ENCODE data around the gene C19orf73. TPM values are rescaled to one million over a fixed set of nuclear protein-coding genes. Genes with fewer than 3 reads are reported as not detected.
"Not testable (repeated sequence)": the region's sequence is repeated elsewhere in the genome, so short reads cannot be mapped to it uniquely, and the experiment has no call there.

Gene C19orf73
- total RNA-seq, 1 experiment from 2014 or later: 5.9 TPM

DNA sequence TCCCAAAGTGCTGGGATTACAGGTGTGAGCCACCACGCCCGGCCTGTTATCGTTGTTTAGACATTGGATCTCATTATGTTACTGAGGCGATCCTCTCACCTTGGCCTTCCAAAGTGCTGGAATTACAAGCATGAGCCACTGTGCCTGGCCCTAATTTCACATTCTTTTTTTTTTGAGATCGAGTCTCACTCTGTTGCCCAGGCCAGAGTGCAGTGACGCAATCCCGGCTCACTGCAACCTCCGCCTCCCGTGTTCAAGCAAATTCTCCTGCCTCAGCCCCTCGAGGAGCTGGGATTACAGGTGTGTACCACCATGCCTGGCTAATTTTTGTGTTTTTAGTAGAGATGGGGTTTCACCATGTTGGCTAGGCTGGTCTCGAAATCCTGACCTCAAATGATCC is 4.3 kb upstream of the C19orf73 start:
- not testable (repeated sequence) for DNase-seq (ENCODE audit: low spot score)

DNA sequence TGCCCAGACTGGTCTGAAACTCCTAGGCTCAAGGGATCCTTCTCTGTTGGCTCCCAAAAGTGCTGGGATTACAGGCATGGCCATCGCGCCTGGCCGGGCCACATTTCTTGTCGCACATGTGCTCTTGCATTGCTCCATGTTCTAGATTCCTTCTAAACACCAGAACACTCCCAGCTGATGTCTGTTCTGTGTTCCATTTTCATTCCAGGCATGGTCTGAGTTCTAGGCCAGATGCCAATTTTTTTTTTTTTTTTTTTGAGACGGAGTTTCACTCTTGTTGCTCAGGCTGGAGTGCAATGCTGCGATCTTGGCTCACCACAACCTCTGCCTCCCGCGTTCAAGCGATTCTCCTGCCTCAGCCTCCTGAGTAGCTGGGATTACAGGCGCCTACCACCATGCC is 2.9 kb upstream of the C19orf73 start:
- DNase-seq (ENCODE audit: low spot score): not testable (repeated sequence)

DNA sequence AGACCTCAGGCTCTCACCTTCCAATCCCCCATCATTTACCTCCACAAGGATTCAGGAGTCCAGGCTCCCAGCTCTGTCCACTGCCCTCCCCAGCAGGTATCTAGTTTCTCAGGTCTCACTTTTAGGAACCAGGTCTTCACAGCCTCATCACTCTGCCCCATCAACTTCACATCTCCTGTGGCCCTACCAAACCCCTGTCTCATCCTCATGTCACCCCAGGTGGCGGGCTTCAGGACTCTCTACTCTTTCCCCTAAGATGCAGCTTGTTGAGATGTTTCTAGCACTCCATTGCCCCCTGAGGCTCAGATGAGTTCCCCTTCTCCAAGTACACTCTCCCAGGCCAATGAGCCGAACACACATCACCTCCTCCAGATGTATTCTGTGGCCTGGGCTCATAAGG is 1.9 kb upstream of the C19orf73 start:
- DNase-seq (ENCODE audit: low spot score): no peak

DNA sequence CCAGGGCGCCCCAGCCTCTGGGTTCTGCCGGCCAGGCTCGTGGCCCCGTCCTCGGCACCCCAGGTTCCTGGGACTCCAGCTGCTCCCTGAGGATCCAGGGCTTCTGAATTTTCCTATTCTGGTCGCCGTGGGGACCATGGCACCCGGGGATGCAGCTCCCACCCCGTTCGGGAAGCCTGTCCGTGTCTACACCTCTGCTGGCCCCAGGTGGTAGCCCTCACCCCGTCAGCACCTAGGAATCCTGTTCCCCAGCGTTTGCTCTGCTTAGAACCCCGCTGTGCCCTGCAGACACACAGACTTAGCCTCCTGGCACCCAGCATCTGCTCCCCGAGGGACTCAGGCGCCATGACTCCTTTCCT is 1.4 kb upstream of the C19orf73 start:
- DNase-seq (ENCODE audit: low spot score): no peak

DNA sequence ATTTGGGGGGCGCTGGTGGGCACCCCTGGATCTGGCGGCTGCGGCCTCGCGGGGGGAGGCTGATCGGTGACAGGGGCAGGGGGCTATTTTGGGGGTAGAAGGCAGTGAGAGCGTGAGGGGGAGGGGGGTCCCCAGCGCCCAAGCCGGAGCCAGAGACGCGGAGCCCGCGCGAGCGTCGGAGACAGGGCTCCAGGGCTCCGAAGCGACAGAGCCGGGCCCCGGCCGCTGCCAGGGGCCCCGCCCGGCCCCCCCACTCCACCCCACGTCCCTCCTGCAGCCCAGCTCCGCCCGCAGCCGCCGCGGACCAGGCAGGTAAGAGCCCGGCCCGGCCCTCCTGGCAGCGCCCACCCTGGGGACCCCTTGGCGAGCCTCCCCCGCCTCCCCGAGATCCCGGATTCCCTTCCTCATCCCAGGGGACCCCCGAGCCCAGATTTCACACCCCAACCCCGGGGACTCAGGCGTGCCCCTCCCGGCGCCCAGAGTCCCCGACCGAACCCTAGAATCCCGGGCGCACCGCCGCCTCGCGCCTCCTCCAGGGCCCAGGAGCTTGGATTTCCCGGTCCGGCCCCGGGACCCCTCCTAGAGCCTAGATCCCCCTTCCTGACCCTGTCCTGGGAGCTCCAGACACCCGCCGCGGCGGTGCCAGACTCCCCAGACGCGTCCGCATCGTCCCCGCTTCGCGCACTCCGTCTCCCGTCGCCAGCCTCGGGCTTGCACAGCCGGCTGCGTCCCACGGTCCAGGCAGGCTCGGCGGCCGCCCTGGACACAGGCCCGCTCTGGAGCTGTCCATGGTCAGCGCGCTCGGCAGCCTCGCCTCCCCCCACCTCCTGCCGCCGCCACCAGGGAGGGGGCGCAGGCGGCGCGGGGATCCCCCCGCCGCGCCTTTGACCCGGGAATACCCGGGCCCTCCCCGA is 725 bp upstream of the C19orf73 start, which contains the start of gene PPFIA3:
Gene PPFIA3 (plus strand): TSS at position 134 of the 914 bp plus-strand sequence. CDS start 8,330 bp downstream, outside the sequence.
- peak; percentile 60 for DNase-seq (ENCODE audit: low spot score)

DNA sequence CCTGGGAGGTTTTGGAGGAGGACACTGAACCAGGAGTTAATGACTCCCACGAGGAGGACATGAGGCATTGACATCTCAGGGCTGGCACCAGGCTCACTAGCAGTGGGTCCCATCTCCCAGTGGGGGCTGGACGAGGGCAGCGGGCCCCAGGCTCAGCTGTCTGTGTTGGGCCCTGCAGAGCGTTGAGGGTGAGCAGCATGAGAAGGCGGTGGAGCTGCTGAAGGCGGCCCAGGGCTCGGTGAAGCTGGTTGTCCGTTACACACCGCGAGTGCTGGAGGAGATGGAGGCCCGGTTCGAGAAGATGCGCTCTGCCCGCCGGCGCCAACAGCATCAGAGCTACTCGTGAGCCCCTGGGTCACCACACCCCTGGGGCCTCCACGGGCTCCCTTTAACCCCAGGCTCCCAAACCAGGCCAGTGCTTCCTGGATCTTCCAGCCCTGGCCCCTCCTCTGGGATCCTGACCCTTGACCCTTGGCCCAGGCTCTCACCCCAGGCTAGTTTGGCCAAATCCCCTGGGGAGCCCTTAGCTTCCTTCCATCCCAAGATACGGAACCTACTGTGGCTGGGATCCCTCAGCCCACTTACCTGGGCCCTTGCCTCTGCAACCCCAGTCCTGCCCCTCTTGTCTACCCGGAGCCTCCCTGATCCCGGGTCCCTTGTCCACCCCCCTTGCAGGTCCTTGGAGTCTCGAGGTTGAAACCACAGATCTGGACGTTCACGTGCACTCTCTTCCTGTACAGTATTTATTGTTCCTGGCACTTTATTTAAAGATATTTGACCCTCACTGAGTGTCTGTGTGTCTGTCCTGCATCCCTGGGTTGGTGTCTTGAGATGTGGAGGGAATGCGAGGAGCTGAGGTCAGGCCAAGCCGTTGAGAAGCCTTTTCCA is 1.0 kb downstream of the C19orf73 start:
- no peak for DNase-seq (ENCODE audit: low spot score)

DNA sequence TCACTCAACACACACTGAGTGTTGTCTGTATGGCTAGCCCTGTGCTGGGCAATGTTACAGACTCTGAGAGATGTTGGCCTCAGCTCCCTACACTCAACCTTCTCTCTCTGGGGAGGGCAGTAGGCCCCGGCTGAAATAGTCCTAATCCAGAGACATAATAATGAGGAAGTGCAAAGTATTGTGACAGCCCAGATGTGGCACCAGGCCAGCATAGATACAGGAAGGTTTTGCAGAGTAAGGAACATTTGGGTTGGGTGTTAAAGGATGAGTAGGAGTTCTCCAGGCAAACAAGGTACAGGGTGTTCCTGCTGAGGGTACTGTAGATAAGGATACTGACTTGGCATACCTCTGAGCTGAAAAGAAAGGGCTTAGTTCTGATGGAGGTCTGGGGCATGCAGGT is 2.4 kb downstream of the C19orf73 start:
- DNase-seq (ENCODE audit: low spot score): no peak

DNA sequence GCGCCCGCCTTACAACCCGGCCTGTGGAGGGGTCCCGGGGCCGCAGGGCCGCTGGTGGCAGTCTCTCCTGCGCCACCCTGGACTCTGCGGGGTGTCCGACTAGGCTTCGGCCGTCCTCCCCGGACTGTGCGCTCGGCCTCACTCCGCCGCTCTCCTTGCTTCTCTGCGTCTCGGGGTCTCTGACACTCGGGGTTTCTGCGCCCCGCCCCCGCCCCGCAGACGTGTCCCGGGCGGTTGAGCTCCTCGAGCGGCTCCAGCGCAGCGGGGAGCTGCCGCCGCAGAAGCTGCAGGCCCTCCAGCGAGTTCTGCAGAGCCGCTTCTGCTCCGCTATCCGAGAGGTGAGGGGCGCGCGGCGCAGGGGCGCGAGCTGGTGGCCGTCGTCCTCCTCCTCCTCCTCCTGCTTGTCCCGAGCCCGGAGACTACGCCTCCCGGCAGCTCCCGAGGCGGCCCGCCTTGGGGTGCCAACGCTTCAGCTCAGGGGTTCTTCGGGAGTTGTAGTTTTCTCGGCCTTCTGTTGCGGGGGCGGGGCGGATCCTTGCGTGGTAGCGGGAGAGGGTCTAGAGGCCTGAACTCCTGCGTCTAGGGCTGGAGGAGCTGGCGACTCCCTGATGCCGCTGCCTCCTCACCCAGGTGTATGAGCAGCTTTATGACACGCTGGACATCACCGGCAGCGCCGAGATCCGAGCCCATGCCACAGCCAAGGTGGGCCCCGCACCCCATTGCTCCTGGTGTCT is 4.1 kb downstream of the C19orf73 start:
- DNase-seq (ENCODE audit: low spot score): peak; percentile 63

DNA sequence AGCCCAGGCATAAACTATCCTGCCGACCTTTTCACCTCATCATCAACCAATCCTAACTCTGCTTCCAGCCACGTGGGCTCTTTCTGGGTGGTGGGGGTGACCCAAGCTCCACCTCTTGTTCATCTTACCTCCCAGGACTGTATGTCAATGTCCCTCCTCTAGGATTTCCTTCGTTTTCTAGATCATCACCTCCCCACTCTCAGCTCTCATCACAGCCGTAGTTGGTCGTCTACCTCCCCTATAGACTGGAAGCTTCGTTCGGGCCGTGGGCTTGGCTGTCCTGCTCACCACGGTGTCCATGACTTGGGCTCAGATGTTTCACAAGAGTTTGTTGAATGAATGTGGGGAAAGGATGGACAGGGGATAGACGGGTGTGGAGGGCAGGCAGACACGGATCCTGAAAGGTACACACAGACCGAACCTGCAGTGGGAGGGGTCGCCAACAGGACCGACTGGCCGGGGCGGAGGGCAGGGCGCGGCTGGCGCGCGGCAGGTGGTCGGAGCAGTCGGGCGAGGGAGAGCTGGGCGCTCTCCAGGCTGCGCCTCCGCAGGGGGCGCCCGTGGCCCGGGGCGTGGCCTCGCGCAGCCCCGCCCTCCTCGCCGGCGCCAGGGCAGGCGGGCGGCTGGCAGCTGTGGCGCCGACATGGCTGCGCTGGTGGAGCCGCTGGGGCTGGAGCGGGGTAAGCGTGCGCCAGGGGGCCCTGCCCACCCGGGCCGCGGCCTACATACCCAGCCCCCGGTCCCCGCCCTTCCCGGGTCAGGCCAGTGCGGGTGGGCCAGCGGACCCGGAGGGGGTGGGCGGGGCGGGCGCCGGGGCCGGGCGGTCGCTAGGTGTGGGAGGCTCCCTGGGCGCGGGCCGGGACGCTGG is 4.9 kb downstream of the C19orf73 start, which contains the start of gene LIN7B:
Gene LIN7B (plus strand): TSS at position 609 of the 868 bp plus-strand sequence. CDS start 35 bp downstream, at position 644.
- peak; percentile 89 for DNase-seq (ENCODE audit: low spot score)

DNA sequence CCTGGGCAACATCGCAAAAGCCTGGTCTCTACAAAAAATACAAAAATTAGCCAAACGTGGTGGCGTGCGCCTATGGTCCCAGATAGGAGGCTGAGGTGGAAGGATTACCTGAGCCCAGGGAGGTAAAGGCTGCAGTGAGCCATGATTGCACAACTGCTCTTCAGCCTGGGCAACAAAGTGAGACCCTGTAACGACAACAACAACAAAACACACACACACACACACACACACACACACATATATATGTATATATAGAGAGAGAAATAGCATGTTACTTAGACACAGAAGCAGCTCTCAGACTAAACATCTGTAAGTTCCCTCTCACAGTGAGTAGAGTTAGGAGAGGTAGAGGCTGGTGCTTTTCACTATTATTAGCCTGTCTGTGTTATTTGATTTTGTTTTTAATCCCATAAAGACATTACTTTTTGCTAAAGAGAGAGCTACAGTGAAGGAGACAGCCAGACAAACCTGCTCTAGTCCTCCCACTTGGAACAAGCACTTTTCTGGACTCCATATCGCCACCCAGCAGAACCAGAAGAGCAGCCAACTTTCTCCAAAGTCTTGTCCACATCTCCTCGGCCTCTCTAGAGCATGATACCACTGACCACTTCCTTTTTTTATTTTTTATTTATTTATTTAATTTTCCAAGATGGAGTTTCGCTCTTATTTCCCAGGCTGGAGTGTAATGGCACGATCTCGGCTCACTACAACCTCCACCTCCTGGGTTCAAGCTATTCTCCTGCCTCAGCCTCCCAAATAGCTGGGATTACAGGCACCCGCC is 7.5 kb downstream of the C19orf73 start:
- no peak for DNase-seq (ENCODE audit: low spot score)

DNA sequence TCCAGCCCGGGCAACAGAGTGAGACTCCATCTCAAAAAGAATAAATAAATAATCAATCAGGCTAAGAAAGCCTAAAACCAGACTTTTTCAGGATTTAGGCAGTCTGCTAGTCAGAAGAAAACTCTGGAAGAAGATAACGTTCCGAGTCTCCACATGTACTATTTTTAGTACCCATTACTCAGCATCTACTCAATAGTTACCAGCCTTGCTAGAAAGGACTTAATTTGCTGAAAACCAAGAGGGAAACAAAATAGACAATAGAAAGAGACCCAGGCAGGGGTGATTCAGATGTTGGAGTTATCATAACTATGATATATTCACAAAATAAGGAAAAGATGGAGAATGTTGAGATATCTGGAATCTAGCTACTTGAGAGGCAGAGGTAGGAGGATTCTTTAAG is 8.4 kb downstream of the C19orf73 start:
- DNase-seq (ENCODE audit: low spot score): no peak

DNA sequence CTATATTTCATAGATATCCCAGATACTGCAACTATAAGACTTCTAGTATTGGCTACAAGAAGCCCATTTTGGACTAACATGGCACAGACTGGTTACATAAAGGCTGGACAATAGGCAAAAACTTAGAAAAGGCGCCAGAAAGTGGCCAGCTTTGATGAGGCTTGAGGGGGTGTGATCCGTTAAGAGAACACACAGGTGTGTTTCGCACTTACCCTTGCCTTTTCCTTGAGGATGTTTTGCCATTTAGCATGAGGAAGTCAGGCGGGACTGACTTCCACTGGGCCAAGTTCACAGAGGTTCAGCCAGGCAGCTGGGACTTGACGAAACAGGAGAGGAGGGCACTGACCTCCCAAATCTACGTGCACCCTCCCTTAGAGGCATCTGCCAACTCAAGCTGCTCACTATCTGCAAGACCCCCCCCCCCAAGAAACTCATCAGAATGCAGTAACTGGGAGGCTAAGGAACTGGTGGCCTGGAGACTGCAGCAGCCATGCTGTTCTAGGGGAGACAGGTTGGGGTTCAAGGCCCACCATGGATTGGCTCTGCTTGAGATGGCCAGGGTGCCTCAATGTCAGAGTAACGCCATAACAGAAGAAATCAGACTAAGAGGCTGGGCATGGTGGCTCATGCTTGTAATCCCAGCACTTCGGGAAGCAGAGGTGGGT is 9.2 kb downstream of the C19orf73 start:
- no peak for DNase-seq (ENCODE audit: low spot score)

DNA sequence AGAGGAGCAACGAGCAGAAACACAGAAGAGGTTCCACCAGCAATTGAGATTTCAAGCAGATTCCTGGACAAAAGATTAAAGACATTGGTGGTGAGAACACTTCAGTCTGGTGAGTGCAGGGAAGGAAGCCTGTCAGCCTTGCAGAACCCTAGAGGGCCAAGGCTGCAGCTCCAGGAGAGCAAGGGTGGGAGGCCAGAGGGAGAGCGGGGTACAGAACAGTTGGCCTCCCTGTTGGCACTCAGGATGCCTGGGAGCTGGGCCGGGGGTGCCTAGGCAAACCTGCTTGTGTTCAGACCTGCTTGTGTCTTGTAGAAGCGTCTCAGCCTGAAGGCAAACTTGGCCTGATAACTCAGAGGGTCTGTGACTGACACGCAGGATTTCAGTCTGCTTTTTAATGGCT is 9.9 kb downstream of the C19orf73 start:
- no peak for DNase-seq (ENCODE audit: low spot score)

DNA sequence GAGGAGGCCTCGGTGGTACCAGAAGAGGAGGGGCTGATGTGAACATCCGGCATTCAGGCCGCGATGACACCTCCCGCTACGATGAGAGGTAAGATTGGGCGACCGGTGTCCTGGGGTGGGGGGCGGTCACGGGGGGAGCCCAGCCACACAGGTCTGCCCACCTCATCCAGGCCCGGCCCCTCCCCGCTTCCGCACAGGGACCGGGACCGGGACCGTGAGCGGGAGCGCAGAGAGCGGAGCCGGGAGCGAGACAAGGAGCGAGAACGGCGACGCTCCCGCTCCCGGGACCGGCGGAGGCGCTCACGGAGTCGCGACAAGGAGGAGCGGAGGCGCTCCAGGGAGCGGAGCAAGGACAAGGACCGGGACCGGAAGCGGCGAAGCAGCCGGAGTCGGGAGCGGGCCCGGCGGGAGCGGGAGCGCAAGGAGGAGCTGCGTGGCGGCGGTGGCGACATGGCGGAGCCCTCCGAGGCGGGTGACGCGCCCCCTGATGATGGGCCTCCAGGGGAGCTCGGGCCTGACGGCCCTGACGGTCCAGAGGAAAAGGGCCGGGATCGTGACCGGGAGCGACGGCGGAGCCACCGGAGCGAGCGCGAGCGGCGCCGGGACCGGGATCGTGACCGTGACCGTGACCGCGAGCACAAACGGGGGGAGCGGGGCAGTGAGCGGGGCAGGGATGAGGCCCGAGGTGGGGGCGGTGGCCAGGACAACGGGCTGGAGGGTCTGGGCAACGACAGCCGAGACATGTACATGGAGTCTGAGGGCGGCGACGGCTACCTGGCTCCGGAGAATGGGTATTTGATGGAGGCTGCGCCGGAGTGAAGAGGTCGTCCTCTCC is 11.1 kb downstream of the C19orf73 start:
- DNase-seq (ENCODE audit: low spot score): no peak

DNA sequence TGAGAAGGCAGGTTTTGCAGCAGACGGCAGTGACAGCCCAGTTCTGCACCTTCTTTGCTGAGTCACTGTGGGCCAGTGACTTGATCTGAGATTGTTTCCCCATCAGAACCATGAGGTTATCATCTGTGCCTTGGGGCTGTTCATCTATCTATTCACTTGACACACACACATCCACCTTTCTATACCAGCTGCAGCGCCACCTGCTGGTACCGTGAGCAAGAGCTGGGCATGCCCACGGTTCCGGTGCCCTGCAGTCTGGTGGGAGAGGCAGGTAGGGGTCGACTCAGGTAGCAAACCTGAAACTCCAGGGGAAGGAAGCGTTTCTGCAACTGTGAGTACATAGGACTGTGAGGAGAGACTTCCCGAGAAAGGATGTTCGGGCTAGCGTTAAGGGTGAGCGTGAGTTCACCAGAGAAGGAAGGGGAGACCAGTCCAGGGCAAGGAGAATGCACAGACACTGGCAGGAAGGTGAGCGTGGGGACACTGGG is 12.3 kb downstream of the C19orf73 start:
- peak; percentile 83 for DNase-seq (ENCODE audit: low spot score)

DNA sequence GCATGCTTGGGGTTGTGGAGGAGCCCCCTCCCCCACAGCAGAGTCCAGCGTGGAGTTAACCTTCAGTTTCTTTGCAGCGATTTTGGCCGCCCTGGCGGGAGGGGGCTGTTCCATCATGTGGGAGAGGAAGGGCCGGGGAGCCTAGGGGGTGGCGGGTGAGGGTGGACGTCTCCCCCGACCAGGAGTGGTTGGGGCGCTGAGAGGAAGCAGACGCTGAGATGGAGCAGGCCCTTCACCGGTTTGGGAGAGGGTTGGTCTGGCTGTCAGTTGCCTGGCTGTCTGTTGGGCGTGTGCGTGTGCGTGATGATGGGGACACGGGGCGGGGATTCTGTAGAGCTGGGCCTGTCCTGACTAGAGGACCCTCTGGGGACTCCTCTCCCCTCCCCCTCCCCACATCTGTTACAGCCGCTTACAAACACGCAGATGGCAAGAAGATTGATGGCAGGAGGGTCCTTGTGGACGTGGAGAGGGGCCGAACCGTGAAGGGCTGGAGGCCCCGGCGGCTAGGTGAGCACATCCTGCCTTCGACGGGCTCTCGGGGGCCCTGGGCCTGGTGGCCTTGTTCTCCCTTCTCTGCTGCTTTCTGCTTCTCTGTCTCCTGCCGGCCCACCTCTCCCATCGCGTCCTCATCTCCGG is 14.6 kb downstream of the C19orf73 start:
- no peak for DNase-seq (ENCODE audit: low spot score)

DNA sequence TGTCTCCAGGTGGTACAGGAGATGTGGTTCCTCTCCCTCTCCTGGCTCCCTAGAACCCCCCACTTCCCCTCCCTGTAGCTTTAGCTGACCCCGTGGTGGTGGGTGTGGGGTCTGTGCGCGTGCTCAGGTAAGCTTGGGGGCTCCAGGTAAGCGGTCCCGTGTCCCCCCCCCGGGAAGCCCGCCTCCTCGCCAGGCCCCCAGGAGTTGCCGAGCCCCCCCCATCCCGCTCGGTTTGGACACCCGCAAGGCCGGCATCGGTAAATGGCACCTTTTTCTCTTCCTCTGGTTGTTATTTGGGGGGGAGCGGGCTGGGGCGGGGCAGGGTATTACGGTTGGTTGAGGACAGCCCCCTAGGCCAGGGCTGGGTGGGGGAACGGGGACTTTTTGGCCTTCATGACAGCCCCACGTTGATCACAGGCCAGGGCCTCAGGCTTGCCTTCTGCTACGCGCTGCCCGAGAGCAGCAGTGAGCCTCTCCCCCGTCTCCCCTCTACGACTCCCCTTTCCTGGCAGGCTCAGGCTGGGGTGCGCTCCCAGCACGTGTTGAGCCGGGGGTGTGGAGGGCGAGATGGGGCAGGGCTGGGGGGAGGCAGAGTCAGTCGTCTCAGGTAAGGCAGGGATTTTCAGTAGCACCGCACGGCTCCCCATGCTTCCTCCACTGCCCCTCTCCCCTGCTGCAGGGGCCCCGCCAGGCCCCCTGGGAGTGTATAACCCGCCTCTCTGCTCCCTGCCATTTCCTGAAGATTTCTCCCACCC is 15.4 kb downstream of the C19orf73 start:
- DNase-seq (ENCODE audit: low spot score): no peak

Data from HT-29 (cell line).